ENCODE measurements around the gene MKRN2. TPM values are rescaled to one million over a fixed set of nuclear protein-coding genes. Genes with fewer than 3 reads are reported as not detected.

Gene MKRN2
- total and polyA plus RNA-seq, 7 donors, result 17.2 to 35.5 (median 21.2) TPM

GRCh38 chr3:12512534-12513118, 44.3 kb upstream of the MKRN2 start:
- no peak for TF ChIP-seq CTCF (IDR thresholded peaks at IDR 0.05)
- ATAC-seq (no peak), DNase-seq (no peak)
- H3K4me1 ChIP-seq, result peaks cover 19% of the 10 kb centered on the region
- H3K4me3 ChIP-seq, result no peak overlapping the region
- 51 to 63% (median 55%) methylated on average over 4 of the region's 4 CpGs for WGBS, 3 donors
- no peaks in the 10 kb centered on the region for H3K9me3 ChIP-seq
- H3K36me3 ChIP-seq (ENCODE audit: insufficient read depth in 1 of 2, low read depth in 1 of 2), result peaks cover 0 to 13% of the 10 kb centered on the region in 2 donors
- H3K27ac ChIP-seq, result no peak overlapping the region
- intact Hi-C loops (cut with DNase I), result no loop called here
- H3K27me3 ChIP-seq (ENCODE audit: insufficient read depth in 3 of 3, low read length in 2 of 3), result no peaks in the 10 kb centered on the region

GRCh38 chr3:12513694-12514446, 43.0 kb upstream of the MKRN2 start:
- Histone ChIP-seq H3K27ac (peak overlapping the region; percentile 46), H3K27me3 (ENCODE audit: insufficient read depth in 3 of 3, low read length in 2 of 3) (no peaks in the 10 kb centered on the region), H3K36me3 (ENCODE audit: insufficient read depth in 1 of 2, low read depth in 1 of 2) (peaks cover 0 to 17% of the 10 kb centered on the region in 2 donors), H3K4me1 (peaks cover 13% of the 10 kb centered on the region), H3K4me3 (no peak overlapping the region), H3K9me3 (no peaks in the 10 kb centered on the region)
- WGBS, 3 donors, result 31 to 78% (median 43%) methylated on average over 5 of the region's 5 CpGs
- intact Hi-C loops (cut with DNase I), result no loop called here
- peak; percentile 27 to 62 for DNase-seq
- peak; percentile 57 to 93 (median 92) for ATAC-seq
- no peak for TF ChIP-seq CTCF (IDR thresholded peaks at IDR 0.05)

GRCh38 chr3:12515631-12516030, 41.3 kb upstream of the MKRN2 start:
- Histone ChIP-seq H3K4me3 (no peak overlapping the region), H3K27me3 (ENCODE audit: insufficient read depth in 3 of 3, low read length in 2 of 3) (no peaks in the 10 kb centered on the region), H3K4me1 (peaks cover 13% of the 10 kb centered on the region), H3K9me3 (no peaks in the 10 kb centered on the region), H3K27ac (no peak overlapping the region), H3K36me3 (ENCODE audit: insufficient read depth in 1 of 2, low read depth in 1 of 2) (peaks cover 0 to 26% of the 10 kb centered on the region in 2 donors)
- TF ChIP-seq CTCF (IDR thresholded peaks at IDR 0.05), result no peak
- no peak for ATAC-seq
- intact Hi-C loops (cut with DNase I), result no loop called here
- DNase-seq, result no peak

GRCh38 chr3:12516873-12517272, 40.0 kb upstream of the MKRN2 start:
- intact Hi-C loops (cut with DNase I), result no loop called here
- 96 to 97% (median 96%) methylated on average over 11 of the region's 11 CpGs for WGBS, 3 donors
- H3K4me3 ChIP-seq, result no peak overlapping the region
- no peaks in the 10 kb centered on the region for H3K27me3 ChIP-seq (ENCODE audit: insufficient read depth in 3 of 3, low read length in 2 of 3)
- no peak overlapping the region for H3K27ac ChIP-seq
- TF ChIP-seq CTCF (IDR thresholded peaks at IDR 0.05), result no peak
- peaks cover 0 to 33% of the 10 kb centered on the region in 2 donors for H3K36me3 ChIP-seq (ENCODE audit: insufficient read depth in 1 of 2, low read depth in 1 of 2)
- peaks cover 13% of the 10 kb centered on the region for H3K4me1 ChIP-seq
- no peaks in the 10 kb centered on the region for H3K9me3 ChIP-seq
- DNase-seq (no peak), ATAC-seq (no peak)
